MCF 10A (cell line): ENCODE results near the gene ZNF586. TPM values are rescaled to one million over a fixed set of nuclear protein-coding genes. Genes with fewer than 3 reads are reported as not detected.

ENCODE experiments used
- BruUV-seq: library from RNA; stranded (reverse); fragments of 400-500 nt; replicated peaks from 2 replicates; lab custom pipeline; 2021; lab: Mats Ljungman, UMichigan
- CTCF ChIA-PET: fragments of 300-600 bp; sonication (Branson Sonifier 250); formaldehyde crosslinking; extraction: SDS; loops from one replicate; lab custom pipeline; 2021; ENCODE audit warnings: antibody characterized with exemption, inconsistent platforms; lab: Yijun Ruan, JAX
- POLR2A ChIA-PET: fragments of 300-600, 350-650 bp; sonication (Branson Sonifier 250); formaldehyde crosslinking; extraction: SDS; loops from one replicate; lab custom pipeline; 2020; ENCODE audit warnings: antibody characterized with exemption, inconsistent platforms; lab: Yijun Ruan, JAX
- DNase-seq: peaks from one replicate; pipeline ENCODE4 v3.0.0-alpha.2; 2018; ENCODE audit not compliant: unreplicated experiment
- H3K27ac Mint-ChIP-seq: one replicate; pipeline ENCODE4 v1.8.0; 2022; ENCODE audit warnings: mild to moderate bottlenecking, low read depth, mixed read lengths; ENCODE audit not compliant: unreplicated experiment
- H3K27me3 Mint-ChIP-seq: one replicate; pipeline ENCODE4 v1.8.0; 2022; ENCODE audit warnings: mixed read lengths; ENCODE audit not compliant: insufficient read depth, unreplicated experiment
- H3K36me3 Mint-ChIP-seq: one replicate; pipeline ENCODE4 v1.8.0; 2022; ENCODE audit warnings: mild to moderate bottlenecking, moderate library complexity, mixed read lengths; ENCODE audit not compliant: insufficient read depth, unreplicated experiment
- H3K4me1 Mint-ChIP-seq: one replicate; pipeline ENCODE4 v1.8.0; 2022; ENCODE audit warnings: mixed read lengths; ENCODE audit not compliant: insufficient read depth, unreplicated experiment
- H3K4me3 Mint-ChIP-seq: one replicate; pipeline ENCODE4 v1.8.0; 2022; ENCODE audit warnings: mild to moderate bottlenecking, moderate library complexity, mixed read lengths; ENCODE audit not compliant: unreplicated experiment
- H3K9me3 Mint-ChIP-seq: one replicate; pipeline ENCODE4 v1.8.0; 2022; ENCODE audit warnings: mixed read lengths; ENCODE audit not compliant: unreplicated experiment
- intact Hi-C: fragments of 100-400 bp; cut with micrococcal nuclease; formaldehyde crosslinking; loops from 2 replicates; pipeline ENCODE4 v1.14.1; 2022
- total RNA-seq: library from RNA; stranded (reverse); gene quantifications from 2 replicates; pipeline ENCODE4 v1.2.3, GENCODE V29; 2022
- TF ChIP-seq, protein P1 (sequence below): fragments of 200-600 bp; IDR thresholded peaks from one replicate; pipeline ENCODE4 v1.8.0; 2022; ENCODE audit warnings: antibody characterized with exemption, mild to moderate bottlenecking; ENCODE audit not compliant: unreplicated experiment

ZNF586 gene
- total RNA-seq, 1 experiment from 2014 or later: 13.4 TPM

DNA sequence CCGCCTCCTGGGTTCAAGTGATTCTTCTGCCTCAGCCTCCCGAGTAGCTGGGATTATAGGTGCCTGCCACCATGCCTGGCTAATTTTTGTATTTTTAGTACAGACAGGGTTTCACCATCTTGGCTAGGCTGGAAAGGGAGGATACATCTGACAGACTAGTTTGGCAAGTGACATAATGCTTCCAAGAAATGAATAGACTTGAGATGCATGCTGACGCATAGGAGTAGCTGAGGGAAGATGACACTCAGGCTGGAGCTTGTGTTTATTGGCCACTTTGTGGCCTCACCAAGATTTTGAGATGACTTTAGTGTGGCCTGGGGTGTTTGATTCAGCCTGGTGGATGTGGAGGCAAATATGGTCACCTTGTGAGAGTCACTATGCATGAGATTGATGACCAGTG is 4.0 kb downstream of the ZNF586 start:
- no TSS peak for BruUV-seq

DNA sequence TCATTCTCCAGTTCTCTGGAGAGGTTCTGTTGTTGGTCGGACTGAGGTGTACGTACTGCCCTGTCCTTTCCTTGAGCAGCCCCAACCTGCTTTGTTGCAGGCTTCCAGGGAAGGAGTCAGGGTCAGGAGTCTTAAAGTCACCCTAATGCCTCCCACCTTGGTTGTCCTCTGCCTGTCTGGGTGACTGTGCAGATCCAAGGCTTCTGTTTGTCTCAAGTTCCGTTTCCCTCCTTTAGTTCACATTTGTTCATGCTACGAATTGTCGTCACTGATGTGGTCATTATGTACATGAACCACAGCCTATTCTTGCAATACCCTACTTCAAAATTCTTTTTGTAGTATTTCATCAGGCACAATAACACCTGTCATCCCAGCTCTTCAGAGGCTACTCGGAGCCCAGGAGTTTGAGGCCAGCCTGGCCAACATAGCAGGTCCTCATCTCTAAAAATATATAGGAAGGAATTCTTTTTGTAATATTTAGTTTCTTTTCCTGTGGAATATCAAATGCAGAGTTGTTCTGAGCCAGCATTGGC is 7.4 kb downstream of the ZNF586 start:
- ChIA-PET POLR2A (no interaction called here), CTCF (no interaction called here)
- no peak overlapping the region for H3K4me3 Mint-ChIP-seq
- H3K9me3 Mint-ChIP-seq: peaks cover 38% of the 10 kb centered on the region
- H3K27me3 Mint-ChIP-seq: no peaks in the 10 kb centered on the region
- no TSS peak for BruUV-seq
- peaks cover 93% of the 10 kb centered on the region for H3K36me3 Mint-ChIP-seq
- H3K4me1 Mint-ChIP-seq: no peaks in the 10 kb centered on the region
- DNase-seq: no peak
- TF ChIP-seq, protein P1, sequence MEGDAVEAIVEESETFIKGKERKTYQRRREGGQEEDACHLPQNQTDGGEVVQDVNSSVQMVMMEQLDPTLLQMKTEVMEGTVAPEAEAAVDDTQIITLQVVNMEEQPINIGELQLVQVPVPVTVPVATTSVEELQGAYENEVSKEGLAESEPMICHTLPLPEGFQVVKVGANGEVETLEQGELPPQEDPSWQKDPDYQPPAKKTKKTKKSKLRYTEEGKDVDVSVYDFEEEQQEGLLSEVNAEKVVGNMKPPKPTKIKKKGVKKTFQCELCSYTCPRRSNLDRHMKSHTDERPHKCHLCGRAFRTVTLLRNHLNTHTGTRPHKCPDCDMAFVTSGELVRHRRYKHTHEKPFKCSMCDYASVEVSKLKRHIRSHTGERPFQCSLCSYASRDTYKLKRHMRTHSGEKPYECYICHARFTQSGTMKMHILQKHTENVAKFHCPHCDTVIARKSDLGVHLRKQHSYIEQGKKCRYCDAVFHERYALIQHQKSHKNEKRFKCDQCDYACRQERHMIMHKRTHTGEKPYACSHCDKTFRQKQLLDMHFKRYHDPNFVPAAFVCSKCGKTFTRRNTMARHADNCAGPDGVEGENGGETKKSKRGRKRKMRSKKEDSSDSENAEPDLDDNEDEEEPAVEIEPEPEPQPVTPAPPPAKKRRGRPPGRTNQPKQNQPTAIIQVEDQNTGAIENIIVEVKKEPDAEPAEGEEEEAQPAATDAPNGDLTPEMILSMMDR: no peak
- no peak overlapping the region for H3K27ac Mint-ChIP-seq
- intact Hi-C loops: no loop called here

More for the DNA sequence above, 4.0 kb downstream of the ZNF586 start:
- Mint-ChIP-seq H3K36me3 (peaks cover 80% of the 10 kb centered on the region), H3K4me1 (peaks cover 10% of the 10 kb centered on the region), H3K9me3 (peaks cover 13% of the 10 kb centered on the region), H3K4me3 (no peak overlapping the region), H3K27ac (no peak overlapping the region), H3K27me3 (no peaks in the 10 kb centered on the region)
- no peak for DNase-seq
- intact Hi-C loops: no loop called here
- TF ChIP-seq, protein P1: no peak
- ChIA-PET POLR2A (interaction anchor here (0.6 kb wide), 1 partner anchor 173 kb away, joined by 3 read pairs; no protein-coding TSS in a partner anchor), CTCF (interaction anchor here (0.6 kb wide), 1 partner anchor 1440 kb away, joined by 3 read pairs; no protein-coding TSS in a partner anchor)

- no peak for DNase-seq
- ChIA-PET CTCF (no interaction called here), POLR2A (no interaction called here)
- TF ChIP-seq, protein P1: no peak
- Mint-ChIP-seq H3K27ac (no peak overlapping the region), H3K36me3 (peaks cover 93% of the 10 kb centered on the region), H3K4me3 (no peak overlapping the region), H3K4me1 (no peaks in the 10 kb centered on the region), H3K27me3 (no peaks in the 10 kb centered on the region), H3K9me3 (peaks cover 38% of the 10 kb centered on the region)
- intact Hi-C loops: no loop called here
- BruUV-seq: no TSS peak
Observed at GRCh38 chr19:57778336-57778735, 8.9 kb downstream of the ZNF586 start.

DNA sequence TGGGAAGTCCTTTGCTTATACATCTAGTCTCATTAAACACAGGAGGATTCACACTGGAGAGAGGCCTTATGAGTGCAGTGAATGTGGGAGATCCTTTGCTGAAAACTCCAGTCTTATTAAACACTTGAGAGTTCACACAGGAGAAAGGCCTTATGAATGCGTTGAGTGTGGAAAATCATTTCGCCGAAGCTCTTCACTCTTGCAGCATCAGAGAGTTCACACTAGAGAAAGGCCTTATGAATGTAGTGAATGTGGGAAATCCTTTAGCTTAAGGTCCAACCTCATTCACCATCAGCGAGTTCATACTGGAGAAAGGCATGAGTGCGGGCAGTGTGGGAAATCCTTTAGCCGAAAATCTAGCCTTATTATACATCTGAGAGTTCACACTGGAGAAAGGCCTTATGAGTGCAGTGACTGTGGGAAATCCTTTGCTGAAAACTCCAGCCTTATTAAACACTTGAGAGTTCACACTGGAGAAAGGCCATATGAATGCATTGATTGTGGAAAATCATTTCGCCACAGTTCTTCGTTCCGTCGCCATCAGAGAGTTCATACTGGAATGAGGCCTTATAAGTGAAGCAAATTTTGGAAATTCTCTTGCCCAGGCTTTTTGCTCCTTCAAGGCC is 9.9 kb downstream of the ZNF586 start:
- Mint-ChIP-seq H3K9me3 (peaks cover 38% of the 10 kb centered on the region), H3K27me3 (no peaks in the 10 kb centered on the region), H3K27ac (no peak overlapping the region), H3K4me1 (no peaks in the 10 kb centered on the region), H3K4me3 (no peak overlapping the region), H3K36me3 (peaks cover 89% of the 10 kb centered on the region)
- no TSS peak for BruUV-seq
- DNase-seq: no peak
- POLR2A ChIA-PET: interaction anchor here (0.6 kb wide), 2 partner anchors 96 to 291 kb away, joined by 3 read pairs; no protein-coding TSS in a partner anchor
- intact Hi-C loops: no loop called here
- TF ChIP-seq, protein P1: no peak
- CTCF ChIA-PET: interaction anchor here (0.6 kb wide), 1 partner anchor 9 kb away, joined by 3 read pairs; no protein-coding TSS in a partner anchor
